K562 (cell line): ENCODE results near the gene C11orf98. TPM values are rescaled to one million over a fixed set of nuclear protein-coding genes. Genes with fewer than 3 reads are reported as not detected.

ENCODE experiments used
- ARID4B ChIP-seq: sonication (generic); formaldehyde crosslinking; IDR thresholded peaks from 2 replicates; pipeline ENCODE4 v1.8.0; 2022; ENCODE audit warnings: mild to moderate bottlenecking, missing genetic modification reagents
- ASH1L ChIP-seq: fragments of 450-650 bp; IDR thresholded peaks from 2 replicates; pipeline ENCODE4 v1.6.1; 2018; ENCODE audit warnings: borderline replicate concordance, mild to moderate bottlenecking, low read depth; ENCODE audit not compliant: partially characterized antibody
- CC2D1A ChIP-seq: fragments of 450-650 bp; IDR thresholded peaks from 2 replicates; pipeline ENCODE4 v1.6.1; 2017; ENCODE audit warnings: mild to moderate bottlenecking
- ETV1 ChIP-seq: fragments of 450-650 bp; conservative IDR thresholded peaks from 2 replicates; pipeline ENCODE4 v1.6.1; 2016; ENCODE audit warnings: missing genetic modification characterization, control low read depth, low read depth, missing compliant biosample characterization
- GABPA ChIP-seq: fragments of 200-800 bp; sonication (Bioruptor generic); conservative IDR thresholded peaks from 2 replicates; pipeline ENCODE4 v1.6.1; 2016; ENCODE audit warnings: low read depth, missing genetic modification characterization, missing compliant biosample characterization
- GABPB2 ChIP-seq: fragments of 250-450 bp; sonication (Bioruptor Pico); conservative IDR thresholded peaks from 2 replicates; pipeline ENCODE4 v1.5.1; 2021; ENCODE audit warnings: mild to moderate bottlenecking
- HCFC1 ChIP-seq: IDR thresholded peaks from 2 replicates; pipeline ENCODE4 v1.6.1; 2012; ENCODE audit warnings: low read depth, low read length, improper control_type of control experiment
- ILK ChIP-seq: fragments of 450-650 bp; IDR thresholded peaks from 2 replicates; pipeline ENCODE4 v1.6.1; 2016; ENCODE audit warnings: missing genetic modification characterization, low read depth, mild to moderate bottlenecking, missing compliant biosample characterization, moderate library complexity, borderline replicate concordance
- JUNB ChIP-seq: fragments of 450-650 bp; formaldehyde crosslinking; conservative IDR thresholded peaks from 2 replicates; pipeline ENCODE4 v1.4.0; 2020; ENCODE audit warnings: mild to moderate bottlenecking
- L3MBTL2 ChIP-seq: fragments of 450-650 bp; IDR thresholded peaks from 2 replicates; pipeline ENCODE4 v1.6.1; 2016; ENCODE audit warnings: mild to moderate bottlenecking, moderate library complexity
- MAZ ChIP-seq, 2 experiments: fragments of 450-650 bp in 1 of 2; sonication (generic) in 1 of 2; formaldehyde crosslinking; IDR thresholded peaks in 1 of 2; conservative IDR thresholded peaks in 1 of 2; 2 replicates each; pipeline versions ENCODE4 v1.4.0 to v1.5.0; 2020; ENCODE audit warnings: mild to moderate bottlenecking in 1 of 2, missing genetic modification reagents in 1 of 2
- MCM5 ChIP-seq: fragments of 450-650 bp; IDR thresholded peaks from 2 replicates; pipeline ENCODE4 v1.6.1; 2016; ENCODE audit warnings: low read depth
- NEUROD1 ChIP-seq: fragments of 150-350 bp; IDR thresholded peaks from 2 replicates; pipeline ENCODE4 v1.6.1; 2014; ENCODE audit warnings: borderline replicate concordance, low read length, low read depth; ENCODE audit not compliant: partially characterized antibody
- NRF1 ChIP-seq, 2 experiments: fragments of 450-650 bp; IDR thresholded peaks in 1 of 2; conservative IDR thresholded peaks in 1 of 2; 2 replicates each; pipeline ENCODE4 v1.6.1; 2014; ENCODE audit warnings: mild to moderate bottlenecking in 2 of 2
- SIRT6 ChIP-seq: IDR thresholded peaks from one replicate; pipeline ENCODE4 v1.6.1; 2012; ENCODE audit warnings: low read depth, mild to moderate bottlenecking, control low read depth, inconsistent platforms, low read length, moderate library complexity
- SOX6 ChIP-seq: fragments of 450-650 bp; IDR thresholded peaks from 2 replicates; pipeline ENCODE4 v1.6.1; 2014; ENCODE audit warnings: mild to moderate bottlenecking
- TGIF2 ChIP-seq: sonication (generic); formaldehyde crosslinking; IDR thresholded peaks from 2 replicates; pipeline ENCODE4 v1.8.1; 2022; ENCODE audit warnings: mild to moderate bottlenecking, missing genetic modification reagents, moderate library complexity
- USF1 ChIP-seq: sonication (generic); formaldehyde crosslinking; IDR thresholded peaks from 2 replicates; pipeline ENCODE4 v1.9.0; 2022; ENCODE audit warnings: mild to moderate bottlenecking, missing genetic modification reagents
- ZNF354B ChIP-seq: fragments of 250-450 bp; sonication (Bioruptor Pico); IDR thresholded peaks from 2 replicates; pipeline ENCODE4 v1.4.0; 2020
- ZNF384 ChIP-seq: IDR thresholded peaks from 2 replicates; pipeline ENCODE4 v1.6.1; 2012; ENCODE audit warnings: low read depth, low read length, improper control_type of control experiment
- ZNF57 ChIP-seq: fragments of 450-650 bp; formaldehyde crosslinking; IDR thresholded peaks from 2 replicates; pipeline ENCODE4 v1.4.0; 2020; ENCODE audit warnings: mild to moderate bottlenecking, moderate library complexity
- ZNF639 ChIP-seq, 2 experiments: fragments of 200-800 bp in 1 of 2; sonication (Bioruptor generic) in 1 of 2; sonication (generic) in 1 of 2; formaldehyde crosslinking in 1 of 2; IDR thresholded peaks in 1 of 2; conservative IDR thresholded peaks in 1 of 2; 2 replicates each; pipeline versions ENCODE4 v1.5.0 to v1.6.1; 2016 to 2020; ENCODE audit warnings: missing compliant biosample characterization in 1 of 2, missing genetic modification characterization in 1 of 2, missing genetic modification reagents in 1 of 2
- polyA plus RNA-seq, 8 experiments: library from polyadenylated mRNA; depleted of rRNA in 4 of 8; stranded (reverse) in 5 of 8; unstranded in 3 of 8; fragments of >200 nt; fragmentation: Nextera tagmentation in 2 of 8; fragmentation: Illumina TruSeq in 1 of 8; extraction: Ambion mirVana in 2 of 8; extraction: Trizol in 1 of 8; gene quantifications; 2 replicates each; pipeline versions ENCODE4 v1.2.1 to v1.2.3, GENCODE V29; 2011 to 2014; ENCODE audit warnings: inconsistent platforms in 1 of 8, missing spikeins in 1 of 8
- total RNA-seq, 7 experiments: library from RNA; depleted of rRNA in 6 of 7; stranded (reverse); fragments of >200 nt in 6 of 7; fragmentation: Illumina TruSeq in 2 of 7; extraction: Trizol in 2 of 7; gene quantifications; 2 replicates each; pipeline versions ENCODE4 v1.2.1 to v1.2.3, GENCODE V29; 2011 to 2021; ENCODE audit warnings: low replicate concordance in 1 of 7

The C11orf98 gene
- total and polyA plus RNA-seq, 9 of the 15 experiments (the other 6 are each of a cell fraction or from before 2014, with no cell fraction given): 103 to 352 (median 218) TPM

GRCh38 chr11:62671608-62672389, 6.8 kb upstream of the C11orf98 start, which contains the start of the genes LBHD1 and UQCC3 (continued):
- TF ChIP-seq NEUROD1: no peak
- TF ChIP-seq HCFC1: peak; percentile 68
- peak; percentile 64; the same call in 1 of the 2 replicates for TF ChIP-seq L3MBTL2
- TF ChIP-seq NRF1 (conservative IDR thresholded peaks at IDR 0.05 in 1 of 2, IDR thresholded peaks at IDR 0.05 in 1 of 2): peak; percentile 75 to 76
- TF ChIP-seq ASH1L: no peak
- TF ChIP-seq ZNF354B (CRISPR knock-in tag): no peak
- TF ChIP-seq JUNB (CRISPR knock-in tag): no peak
- no peak for TF ChIP-seq SIRT6
- no peak for TF ChIP-seq MCM5
- 0 out of 2 replicates have a peak, but pooled peaks have one; percentile 5 for TF ChIP-seq ZNF57 (CRISPR knock-in tag)
- TF ChIP-seq SOX6: peak; percentile 62
- peak; percentile 92 for TF ChIP-seq ARID4B (CRISPR knock-in tag)
- peak; percentile 88 for TF ChIP-seq GABPA (tag)
- TF ChIP-seq ZNF384: peak; percentile 27; the same call in 1 of the 2 replicates
- TF ChIP-seq CC2D1A: no peak; the same call in 1 of the 2 replicates
- TF ChIP-seq USF1 (CRISPR knock-in tag): peak; percentile 49
- peak; percentile 47; the same call in 1 of the 2 replicates for TF ChIP-seq ETV1 (tag)
- no peak for TF ChIP-seq GABPB2
- TF ChIP-seq TGIF2 (CRISPR knock-in tag): no peak
- peak; percentile 42 to 49; a peak in 1 of 4 replicates for TF ChIP-seq MAZ (CRISPR knock-in tag; conservative IDR thresholded peaks at IDR 0.05 in 1 of 2, IDR thresholded peaks at IDR 0.05 in 1 of 2)
- no peak for TF ChIP-seq ILK (tag)
- 0 out of 4 replicates have a peak, but pooled peaks of 1 of the 2 experiments have one; percentile 62 for TF ChIP-seq ZNF639 (CRISPR knock-in tag; conservative IDR thresholded peaks at IDR 0.05 in 1 of 2, IDR thresholded peaks at IDR 0.05 in 1 of 2)
